Right kidney (tissue), 1 donor: Measurements from ENCODE around the gene YAP1.
A peak's percentile ranks its signal among the peaks of the same experiment; 100 is the strongest.

Experiments
- DNase-seq: peaks from one replicate; pipeline ENCODE4 v3.0.0-alpha.2; 2016

The YAP1 gene

DNA sequence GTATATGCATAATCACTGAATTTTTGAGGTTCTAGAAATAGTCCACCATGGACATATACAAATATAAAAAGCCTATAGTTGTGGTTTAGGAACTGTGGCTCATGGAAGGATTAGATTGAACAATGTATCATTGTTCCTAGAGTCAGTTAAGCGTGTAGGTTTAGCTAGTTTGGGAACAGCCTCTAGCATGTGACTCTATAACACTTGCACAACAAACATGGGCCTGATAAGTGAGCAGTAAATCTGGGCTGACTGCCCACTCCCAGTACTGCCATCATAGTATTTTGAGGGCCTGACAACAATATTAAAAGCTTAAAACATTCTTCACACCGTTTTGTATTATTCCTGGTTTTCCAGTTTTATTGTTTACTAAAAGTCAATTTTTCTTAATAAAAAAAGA, 47.0 kb downstream of the YAP1 start:
- DNase-seq: no peak

DNA sequence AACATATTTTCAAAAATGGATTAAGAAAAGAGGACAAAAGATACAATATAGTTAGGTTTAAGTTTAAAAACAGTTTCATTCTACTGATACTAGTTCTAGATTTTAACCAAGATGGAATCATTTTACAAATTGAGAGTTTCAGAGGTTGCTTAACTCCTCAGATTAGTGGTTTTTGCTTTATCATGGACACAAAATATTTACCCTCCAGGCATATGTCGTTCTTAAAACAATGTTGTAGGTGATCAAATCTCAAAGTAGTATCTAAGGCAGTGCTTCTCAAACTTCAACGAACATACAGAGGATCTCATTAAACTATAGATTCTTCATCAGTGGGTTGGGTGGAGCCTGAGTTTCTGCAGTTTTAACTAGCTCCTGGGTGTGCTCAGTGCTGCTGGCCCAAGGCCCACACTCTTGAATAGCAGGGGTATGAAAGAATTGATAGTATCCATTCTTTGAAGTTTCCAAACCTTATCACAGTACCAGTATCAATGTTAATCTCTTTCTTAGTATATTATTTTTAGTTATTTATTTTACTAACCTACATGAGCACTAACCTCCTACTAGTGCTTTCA, 48.0 kb downstream of the YAP1 start:
- DNase-seq: no peak

DNA sequence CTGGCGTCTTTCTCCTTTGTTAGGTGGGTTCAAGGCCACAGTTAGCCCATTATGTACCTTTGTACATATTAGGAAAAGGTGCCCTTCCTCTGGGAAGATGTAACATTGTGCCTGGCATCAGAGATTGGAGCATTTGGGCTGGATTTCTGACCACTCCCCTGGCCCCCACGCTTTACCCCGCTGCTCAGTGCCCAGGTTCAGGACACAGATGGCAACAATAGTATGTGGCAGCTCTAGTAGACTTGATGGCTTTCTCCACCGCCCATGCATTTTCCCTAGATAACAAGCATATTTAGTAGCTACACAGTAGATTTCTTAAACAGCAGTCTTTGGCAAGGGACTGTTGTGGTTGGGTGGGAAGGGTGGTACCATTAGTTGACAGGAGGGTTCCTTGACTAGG, 53.1 kb downstream of the YAP1 start:
- DNase-seq: no peak

DNA sequence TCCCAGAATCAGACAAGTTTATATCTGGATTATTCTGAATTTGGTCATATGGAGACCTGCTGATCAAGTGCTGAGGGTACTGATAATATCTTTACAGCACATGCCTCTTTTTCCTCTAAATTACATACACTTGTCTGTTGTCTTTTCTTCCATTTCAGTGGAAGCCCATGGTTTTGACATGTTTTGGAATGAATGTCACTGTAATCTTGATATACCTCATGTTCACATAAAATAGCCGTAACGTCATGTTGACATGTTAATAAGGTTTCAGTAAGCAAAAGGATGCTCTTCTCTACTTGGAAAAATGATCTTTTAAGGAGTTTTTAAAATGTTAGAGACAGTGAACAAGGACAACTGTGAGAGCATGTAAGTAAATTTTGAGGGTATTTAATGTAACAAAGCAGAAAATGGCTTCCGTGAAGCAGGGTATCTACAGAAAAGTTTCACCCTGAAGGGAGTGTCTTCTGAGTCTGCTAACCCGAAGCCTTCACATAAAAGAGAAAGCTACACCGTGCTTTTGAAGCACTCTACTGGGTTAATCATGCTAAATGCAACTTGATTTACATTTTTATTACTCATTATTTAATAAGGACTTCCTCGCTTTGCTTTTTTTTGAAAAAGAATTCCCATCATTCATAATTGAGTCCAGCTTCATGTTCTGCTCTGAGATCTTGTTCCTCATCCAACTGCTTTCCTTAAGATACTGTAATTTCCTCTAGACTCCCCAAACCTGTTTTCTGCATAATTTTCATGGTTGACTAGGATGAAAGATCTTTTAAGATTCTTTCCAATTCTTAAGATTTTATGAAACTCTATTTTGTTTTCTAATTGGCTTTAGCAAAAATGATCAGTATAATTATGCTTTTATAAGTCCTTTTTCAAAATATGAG, 56.2 kb downstream of the YAP1 start:
- no peak for DNase-seq

DNA sequence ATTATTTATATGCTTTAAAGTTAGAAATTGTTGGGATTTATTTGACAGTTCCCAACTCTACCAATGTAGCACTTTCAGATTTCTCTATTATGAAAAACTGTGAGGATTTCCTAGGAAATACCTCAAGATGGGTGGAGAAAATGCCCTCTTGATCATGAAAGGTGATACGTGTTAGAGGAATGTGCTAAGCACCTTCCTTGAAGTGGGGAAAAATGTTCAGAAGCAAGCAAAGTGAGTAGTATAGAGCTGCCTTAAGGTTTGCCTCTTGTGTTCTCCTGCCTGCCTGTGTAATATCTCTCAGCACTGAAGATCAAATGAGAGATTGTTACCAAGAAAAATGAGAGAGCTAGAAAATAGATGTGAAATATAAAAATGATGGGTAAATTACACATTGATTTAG, 58.2 kb downstream of the YAP1 start:
- DNase-seq: no peak

DNA sequence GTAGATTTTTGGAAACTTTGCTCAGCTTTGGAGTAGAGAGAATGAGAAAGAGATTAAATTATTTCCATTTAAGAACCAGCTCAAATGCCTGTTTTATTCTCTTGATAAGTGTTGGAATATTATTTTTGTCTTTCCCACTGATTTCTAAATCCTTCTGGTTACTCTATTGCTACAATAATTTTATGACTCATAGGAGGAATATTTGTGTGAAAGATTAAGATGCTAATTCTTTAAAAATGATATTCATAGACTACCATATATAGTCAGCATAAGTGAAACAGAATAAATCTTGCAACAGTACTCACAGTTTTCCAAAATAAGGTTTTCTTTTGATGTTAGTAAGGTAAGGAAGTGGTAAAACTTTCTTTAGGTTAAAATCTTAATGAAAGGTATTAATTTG, 60.9 kb downstream of the YAP1 start:
- DNase-seq: no peak

DNA sequence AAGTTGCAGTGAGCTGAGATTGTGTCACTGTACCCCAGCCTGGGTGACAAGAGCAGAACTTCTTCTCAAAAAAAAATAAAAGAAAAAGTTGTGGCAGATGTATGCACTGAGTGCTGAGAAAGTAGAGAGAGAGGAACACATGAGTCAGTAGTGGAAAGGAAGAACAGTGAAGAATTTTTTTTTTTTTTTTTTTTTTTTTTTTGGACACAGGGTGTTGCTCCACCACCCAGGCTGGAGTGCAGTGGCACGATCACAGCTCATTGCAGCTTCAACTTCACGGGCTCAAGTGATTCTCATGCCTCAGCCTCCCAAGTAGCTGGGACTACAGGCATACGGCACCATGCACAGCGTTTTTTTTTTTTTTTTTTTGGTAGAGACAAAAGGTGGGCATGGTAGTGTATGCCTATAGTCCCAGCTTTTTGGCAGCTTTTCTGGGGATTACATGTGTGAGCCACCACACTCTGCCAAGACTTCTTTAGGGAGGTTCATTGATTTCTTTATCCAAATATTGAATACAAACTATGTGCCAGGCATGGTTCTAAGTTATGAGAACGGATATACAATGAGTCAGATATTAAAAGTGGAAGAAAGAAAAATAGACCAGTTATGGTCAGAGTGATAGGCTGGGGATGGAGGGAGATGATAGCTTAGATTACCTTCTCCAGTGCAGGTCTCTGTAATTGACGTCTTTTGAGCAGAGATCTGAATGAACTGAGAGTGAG, 62.0 kb downstream of the YAP1 start:
- no peak for DNase-seq

DNA sequence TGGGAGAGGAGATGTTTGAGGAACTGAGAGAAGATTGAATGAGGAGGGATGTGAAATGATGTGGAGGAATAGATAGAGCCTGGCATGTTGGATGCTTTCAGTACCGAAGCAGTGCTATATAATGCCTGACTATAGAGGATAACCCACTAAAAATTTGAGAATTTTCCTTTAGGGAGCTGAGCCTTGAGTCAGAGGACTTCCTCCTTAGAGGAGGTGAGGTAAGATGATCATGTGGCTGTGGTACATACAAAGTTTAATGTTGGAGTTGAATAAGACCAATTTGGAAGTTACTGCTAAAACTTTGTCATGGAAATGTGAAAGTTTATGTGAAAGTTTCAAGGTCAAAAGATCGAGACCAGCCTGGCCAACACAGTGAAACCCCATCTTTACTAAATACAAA, 66.9 kb downstream of the YAP1 start:
- DNase-seq: no peak

DNA sequence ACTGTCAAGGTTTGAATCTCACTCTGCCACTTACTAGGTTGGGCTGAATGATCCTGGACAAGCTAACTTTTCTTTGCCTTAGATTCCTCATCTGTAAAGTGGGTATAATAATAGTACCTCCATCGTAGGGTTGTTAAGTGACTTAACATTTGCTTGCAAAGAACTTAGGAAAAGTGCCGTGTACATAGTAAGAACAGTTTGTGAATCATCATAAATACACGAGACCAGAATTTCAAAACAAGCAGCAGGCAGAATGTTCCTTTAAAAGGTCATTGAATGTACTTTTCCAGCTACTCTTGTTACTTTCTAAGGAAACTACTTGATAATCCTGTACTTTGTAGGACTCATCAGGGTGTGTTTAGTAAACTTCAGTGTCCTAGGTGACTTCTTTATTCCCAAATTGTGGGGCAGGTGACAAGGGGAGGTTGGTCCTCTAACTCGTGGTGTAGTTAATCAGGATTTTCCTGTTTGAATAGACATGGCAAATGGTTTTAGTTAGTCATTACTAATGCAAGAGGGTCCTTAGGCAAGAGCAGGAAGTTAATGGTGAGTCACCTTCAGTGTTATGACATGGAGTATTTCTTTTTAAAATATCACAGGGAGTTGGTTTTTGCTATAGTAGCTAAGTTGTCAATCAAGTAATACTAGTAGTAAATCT, 67.9 kb downstream of the YAP1 start:
- no peak for DNase-seq

DNA sequence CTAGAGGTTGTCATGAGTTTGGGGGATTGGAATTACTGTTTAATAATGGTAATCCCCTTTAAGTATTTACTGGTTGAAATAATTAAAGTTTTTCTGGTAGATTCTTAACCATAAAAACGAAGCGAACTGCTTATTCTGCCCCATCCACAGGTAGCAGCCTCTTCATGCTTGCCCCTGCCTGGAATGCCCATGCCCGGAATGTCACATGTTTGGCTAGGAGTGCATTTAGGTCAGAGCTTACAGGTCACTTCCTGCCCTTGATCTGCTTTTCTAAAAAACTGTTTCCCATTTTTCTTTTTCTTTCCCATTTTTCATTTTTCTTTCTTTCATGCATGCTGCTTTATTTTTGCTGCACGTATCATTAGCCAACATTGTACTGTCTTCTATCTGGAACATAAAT, 69.1 kb downstream of the YAP1 start:
- no peak for DNase-seq

DNA sequence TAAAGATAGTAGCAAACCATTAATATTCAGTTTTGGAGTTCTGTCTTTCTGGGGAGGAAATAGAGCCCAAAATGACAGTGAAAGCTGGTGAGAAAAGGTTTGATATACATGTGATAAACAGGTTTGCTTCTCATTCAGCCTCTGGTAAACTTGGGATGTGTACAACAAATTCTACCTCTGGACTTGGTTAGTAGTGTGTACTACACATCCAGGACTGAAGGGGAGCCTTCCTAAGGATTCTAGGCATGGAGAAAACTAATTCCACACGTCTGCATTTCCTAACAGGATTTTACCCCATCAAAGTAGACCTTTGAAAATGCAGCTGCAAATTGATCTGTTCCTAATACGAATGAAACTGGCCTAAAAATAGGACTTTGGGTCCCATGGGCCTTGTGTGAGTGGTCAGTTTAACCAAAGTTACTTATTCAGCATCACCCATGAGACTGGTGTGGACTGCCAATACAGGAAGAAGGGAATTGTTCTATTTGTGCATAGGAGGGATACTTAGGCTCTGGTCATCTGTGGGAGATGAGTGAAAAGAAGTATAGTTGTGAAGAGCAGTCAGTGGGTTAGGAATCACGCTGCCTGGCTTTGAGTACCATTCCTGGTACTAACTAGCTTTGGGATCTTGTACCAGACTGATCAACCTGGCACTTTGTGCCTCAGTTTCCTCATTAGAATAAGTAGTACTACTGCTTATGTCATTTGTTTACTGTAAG, 74.2 kb downstream of the YAP1 start:
- DNase-seq: no peak

DNA sequence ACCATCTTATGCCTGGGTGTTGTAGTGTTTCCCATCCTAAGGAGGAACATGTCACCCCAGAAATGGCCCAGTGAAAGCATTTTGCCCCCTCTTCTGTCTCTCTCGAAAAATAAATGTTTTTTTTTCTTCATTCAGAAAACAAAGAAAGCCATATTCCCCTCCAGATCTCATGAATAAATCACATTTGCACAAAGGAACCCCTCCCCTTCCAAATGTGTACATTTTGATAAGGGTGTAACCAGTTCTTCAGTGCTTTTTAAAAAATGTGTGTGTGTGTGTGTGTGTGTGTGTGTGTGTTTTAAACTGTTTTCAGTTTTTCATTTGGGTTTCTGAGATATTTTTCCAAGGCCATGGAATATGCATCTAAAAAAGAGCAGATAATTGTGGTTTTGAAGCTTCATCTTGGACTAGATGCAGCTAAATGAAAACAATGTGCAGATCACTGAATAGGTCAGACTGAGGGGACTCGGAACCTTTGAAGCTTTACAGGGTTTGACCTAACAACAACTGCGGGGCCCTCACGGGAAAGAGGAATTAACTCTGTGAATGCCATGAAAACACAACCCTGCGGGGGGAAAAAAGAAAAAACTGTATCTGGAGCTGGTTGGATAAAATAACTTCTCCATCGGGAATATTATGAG, 76.4 kb downstream of the YAP1 start:
- DNase-seq: peak; percentile 22

DNA sequence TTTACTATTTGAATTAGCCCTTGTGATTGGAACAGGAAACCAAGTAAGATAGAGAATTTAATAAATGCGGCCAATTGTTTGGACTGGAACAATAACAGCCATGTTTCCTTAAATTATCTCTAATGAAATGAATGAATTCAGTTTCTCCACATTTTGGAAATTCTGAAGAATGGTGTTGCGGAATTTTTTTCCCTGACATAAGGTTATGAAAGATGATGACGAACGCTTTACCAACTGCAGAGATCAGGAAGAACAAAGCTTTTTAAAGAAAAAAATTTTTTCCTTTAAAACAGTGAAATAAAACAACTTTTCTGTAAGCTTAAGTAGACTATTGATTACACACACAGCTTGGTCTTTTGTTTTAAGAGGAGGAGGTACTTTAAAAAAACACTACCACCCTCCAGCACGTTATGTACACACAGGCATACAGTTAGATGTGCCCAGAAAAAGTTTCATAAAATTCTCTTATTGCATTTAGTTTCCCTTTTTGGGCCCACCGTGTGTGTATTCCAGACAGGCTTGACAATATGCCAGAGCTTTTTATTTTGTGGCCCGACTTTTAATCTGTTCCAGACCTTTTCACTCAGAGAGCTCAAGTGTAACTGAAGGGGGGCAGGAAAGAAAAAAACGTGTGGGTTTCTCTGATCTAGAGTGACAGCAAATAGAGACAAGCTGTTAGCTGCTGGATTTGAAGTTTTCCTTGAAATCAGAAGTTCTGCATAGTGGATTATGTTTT, 77.3 kb downstream of the YAP1 start:
- peak; percentile 32 for DNase-seq

DNA sequence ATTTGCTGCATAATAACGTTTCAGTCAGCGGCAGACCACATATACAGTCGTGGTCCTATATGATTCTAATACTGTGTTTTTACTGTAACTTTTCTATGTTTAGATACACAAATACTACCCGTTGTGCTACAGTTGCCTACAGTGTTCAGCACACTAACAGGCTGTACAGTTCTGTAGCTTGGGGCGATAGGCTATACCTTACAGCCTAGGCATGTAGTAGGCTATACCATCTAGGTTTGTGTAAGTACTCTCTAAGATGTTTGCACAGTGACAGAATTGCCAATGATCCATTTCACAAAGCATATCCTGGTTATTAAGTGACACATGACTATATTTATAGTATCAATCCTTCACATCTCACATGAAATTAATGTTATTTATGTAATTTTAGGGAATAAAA, 78.2 kb downstream of the YAP1 start:
- DNase-seq: no peak

DNA sequence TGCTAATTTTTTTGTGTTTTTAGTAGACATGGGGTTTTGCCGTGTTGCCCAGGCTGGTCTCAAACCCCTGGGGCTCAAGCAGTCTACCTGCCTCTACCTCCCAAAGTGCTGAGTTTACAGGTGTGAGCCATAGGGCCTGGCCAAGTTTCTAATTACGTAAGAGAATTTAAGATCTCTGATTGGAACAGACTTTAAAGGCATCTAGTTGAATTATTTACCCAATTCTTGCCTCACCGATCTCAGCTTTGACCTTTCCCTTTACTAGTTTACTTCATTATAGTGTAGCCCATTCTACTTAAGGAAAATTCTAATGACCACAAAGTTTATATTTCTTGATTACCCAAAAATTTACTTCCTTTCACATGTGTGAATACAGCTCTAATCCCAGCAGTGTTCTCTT, 81.6 kb downstream of the YAP1 start:
- DNase-seq: no peak

DNA sequence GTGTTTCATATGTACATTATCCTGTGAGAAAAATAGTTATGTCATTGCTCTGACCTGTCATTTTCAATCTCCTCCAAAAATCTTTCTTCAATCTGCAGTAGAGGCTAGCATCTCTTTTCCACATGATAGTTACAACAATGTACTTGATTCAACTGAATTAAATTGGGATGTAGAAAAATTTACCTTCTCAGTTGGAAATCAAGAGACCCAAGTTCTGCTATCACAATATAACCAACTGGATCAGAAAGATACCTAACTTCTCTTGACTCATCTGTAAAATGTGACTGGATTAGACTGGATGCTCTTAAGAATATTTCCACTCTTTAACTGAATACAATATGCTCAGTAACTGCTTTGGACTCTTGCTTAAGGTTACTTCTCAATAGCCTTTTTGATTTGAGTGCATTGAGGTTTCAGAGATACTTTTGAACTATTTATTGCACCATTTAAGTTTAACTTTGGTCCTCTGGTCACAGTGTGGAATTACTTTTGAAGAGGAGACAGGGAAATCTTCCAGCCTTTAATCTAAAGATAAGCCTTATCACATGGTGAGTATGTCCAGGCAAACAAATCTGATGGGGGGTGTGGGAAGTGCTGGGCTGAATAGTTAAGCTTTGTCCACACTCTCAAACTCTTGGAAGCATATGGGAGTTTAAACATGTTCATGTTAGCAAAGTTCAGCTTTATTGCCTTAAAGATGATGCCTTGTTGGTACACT, 82.3 kb downstream of the YAP1 start:
- DNase-seq: no peak

DNA sequence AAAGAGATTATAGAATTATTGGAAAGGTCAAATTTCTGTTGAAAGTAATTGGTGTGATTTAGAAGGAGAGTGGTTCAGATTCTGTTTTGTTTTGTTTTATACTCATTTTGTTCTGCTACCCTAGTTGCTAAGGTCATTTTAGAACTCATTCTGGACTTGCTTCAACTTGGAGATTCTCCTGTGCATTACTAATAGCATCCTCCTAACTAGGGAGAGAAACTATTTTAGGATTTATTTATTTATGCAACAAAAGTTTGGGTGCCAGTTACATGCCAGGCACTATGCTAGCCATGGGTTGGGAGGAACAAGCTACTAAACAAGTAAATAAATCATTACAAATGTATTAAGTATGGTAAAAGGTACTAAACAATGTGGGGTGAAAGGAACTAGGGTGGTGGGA, 84.0 kb downstream of the YAP1 start:
- no peak for DNase-seq

DNA sequence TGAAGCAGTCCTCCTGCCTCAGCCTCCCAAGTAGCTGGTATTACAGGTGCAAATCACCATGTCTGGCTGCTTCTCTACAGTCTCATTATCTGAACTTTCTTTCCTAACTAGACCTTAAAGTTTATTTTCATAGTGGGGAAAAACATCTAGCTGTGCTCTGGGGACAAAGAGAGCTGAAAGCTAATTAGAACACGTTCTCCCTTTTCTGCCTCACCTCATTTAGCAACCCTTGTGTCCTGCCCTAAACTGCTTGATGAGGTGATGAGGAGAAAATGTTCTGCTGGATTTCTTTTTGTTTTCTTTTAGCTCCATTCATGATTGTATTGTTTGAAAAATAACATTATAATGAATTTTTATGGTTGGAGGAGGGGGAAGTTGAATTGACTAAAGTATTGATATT, 84.7 kb downstream of the YAP1 start:
- no peak for DNase-seq

DNA sequence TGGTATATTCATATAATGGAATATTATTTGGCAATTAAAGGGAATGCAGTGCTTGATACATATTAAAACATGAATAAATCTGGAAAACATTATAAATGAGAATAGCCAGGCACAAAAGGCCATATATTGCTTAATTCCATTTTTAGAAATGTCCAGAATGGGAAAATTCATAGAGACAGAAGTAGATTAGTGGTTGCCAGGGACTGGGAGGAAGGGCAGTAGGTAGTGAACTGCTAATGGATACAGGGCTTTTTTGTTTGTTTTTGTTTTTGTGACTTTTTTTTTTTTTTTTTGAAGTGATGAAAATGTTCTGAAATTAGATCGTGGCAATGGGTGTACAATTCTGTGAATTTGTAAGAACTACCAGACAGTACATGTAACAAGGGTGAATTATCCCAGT, 86.1 kb downstream of the YAP1 start:
- DNase-seq: no peak

DNA sequence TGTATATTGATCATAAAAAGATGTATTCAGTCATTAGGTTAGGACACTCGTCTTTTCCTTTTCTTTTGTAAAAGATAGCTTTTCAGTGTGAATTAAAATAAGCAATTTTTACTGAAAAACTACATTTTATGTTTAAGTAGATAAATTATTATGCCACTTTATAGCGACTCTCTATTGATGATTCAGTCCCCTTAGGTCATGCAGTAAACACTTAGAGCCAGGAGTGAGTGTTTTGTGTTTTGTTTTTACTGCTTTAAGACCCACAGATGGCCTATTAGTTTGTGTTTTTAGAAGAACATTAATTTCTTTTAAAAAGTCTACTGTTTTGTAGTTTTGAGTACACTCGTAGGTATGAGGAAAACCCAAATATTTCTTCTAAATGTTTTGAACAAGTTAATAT, 86.6 kb downstream of the YAP1 start:
- no peak for DNase-seq
